Neural cell (in vitro differentiated cells): ENCODE data around the gene SMARCA4. TPM values are rescaled to one million over a fixed set of nuclear protein-coding genes. Genes with fewer than 3 reads are reported as not detected.

Experiments
- H2AFZ ChIP-seq: fragments of 200-600, 300-800 bp; sonication (generic), shearing (Covaris generic); 2 replicates; pipeline ENCODE4 v1.6.0; 2014; ENCODE audit warnings: low read depth, mild to moderate bottlenecking, antibody characterized with exemption, low read length, moderate library complexity
- H3F3A ChIP-seq: fragments of 200-600 bp; shearing (Covaris generic); 2 replicates; pipeline ENCODE4 v1.6.1; 2016; ENCODE audit warnings: mild to moderate bottlenecking, moderate library complexity, mixed read lengths, antibody characterized with exemption, low read length; ENCODE audit not compliant: insufficient read depth, poor library complexity, severe bottlenecking
- H3K27ac ChIP-seq: fragments of 200-600, 300-800 bp; sonication (generic), shearing (Covaris generic); 2 replicates; pipeline ENCODE4 v1.5.1; 2014; ENCODE audit warnings: mild to moderate bottlenecking, low read length, moderate library complexity
- H3K27me3 ChIP-seq: fragments of 300-800, 200-600 bp; sonication (generic), shearing (Covaris generic); 2 replicates; pipeline ENCODE4 v1.6.0; 2014; ENCODE audit warnings: mild to moderate bottlenecking, low read depth, low read length, moderate library complexity; ENCODE audit not compliant: insufficient read depth
- H3K36me3 ChIP-seq: fragments of 300-800, 200-600 bp; sonication (generic), shearing (Covaris generic); 2 replicates; pipeline ENCODE4 v1.5.1; 2014; ENCODE audit warnings: mild to moderate bottlenecking, antibody characterized with exemption, low read length, moderate library complexity; ENCODE audit not compliant: insufficient read depth
- H3K4me2 ChIP-seq: fragments of 300-800, 200-600 bp; sonication (generic), shearing (Covaris generic); 2 replicates; pipeline ENCODE4 v1.6.0; 2014; ENCODE audit warnings: mild to moderate bottlenecking, low read length
- H3K4me3 ChIP-seq: fragments of 300-800, 200-600 bp; sonication (generic), shearing (Covaris generic); 2 replicates; pipeline ENCODE4 v1.5.1; 2014; ENCODE audit warnings: mild to moderate bottlenecking, low read length, moderate library complexity
- H3K79me2 ChIP-seq: fragments of 200-600 bp; shearing (Covaris generic); replicated peaks from 2 replicates; pipeline ENCODE4 v1.6.0; 2014; ENCODE audit warnings: mild to moderate bottlenecking, low read length, moderate library complexity; ENCODE audit not compliant: insufficient read depth
- H3K9ac ChIP-seq: fragments of 300-800, 200-600 bp; sonication (generic), shearing (Covaris generic); 2 replicates; pipeline ENCODE4 v1.6.1; 2016; ENCODE audit warnings: mild to moderate bottlenecking, low read length, mixed read lengths
- H3K9me2 ChIP-seq: fragments of 200-600 bp; shearing (Covaris generic); 2 replicates; pipeline ENCODE4 v1.6.1; 2016; ENCODE audit warnings: mild to moderate bottlenecking, low read length, mixed read lengths; ENCODE audit not compliant: insufficient read depth
- H3K9me3 ChIP-seq: fragments of 200-600, 300-800 bp; sonication (generic), shearing (Covaris generic); 2 replicates; pipeline ENCODE4 v1.6.1; 2016; ENCODE audit warnings: mild to moderate bottlenecking, mixed run types, low read length, moderate library complexity, mixed read lengths
- H4K20me1 ChIP-seq: fragments of 200-600 bp; shearing (Covaris generic); 2 replicates; pipeline ENCODE4 v1.6.1; 2016; ENCODE audit warnings: mild to moderate bottlenecking, mixed run types; ENCODE audit not compliant: insufficient read depth
- EP300 ChIP-seq: fragments of 450-650 bp; conservative IDR thresholded peaks from 2 replicates; pipeline ENCODE4 v1.6.1; 2014; ENCODE audit warnings: antibody characterized with exemption, mild to moderate bottlenecking, moderate library complexity; ENCODE audit not compliant: poor library complexity, severe bottlenecking
- EZH2 ChIP-seq: fragments of 200-600, 300-800 bp; shearing (Covaris generic), sonication (generic); IDR thresholded peaks from 2 replicates; pipeline ENCODE4 v1.6.1; 2014; ENCODE audit warnings: antibody characterized with exemption, low read length, borderline replicate concordance, mild to moderate bottlenecking; ENCODE audit not compliant: insufficient read depth, poor library complexity, severe bottlenecking
- MXI1 ChIP-seq: fragments of 450-650 bp; conservative IDR thresholded peaks from 2 replicates; pipeline ENCODE4 v1.6.1; 2014; ENCODE audit warnings: antibody characterized with exemption, mild to moderate bottlenecking; ENCODE audit not compliant: poor library complexity, severe bottlenecking
- SMC3 ChIP-seq: fragments of 450-650 bp; conservative IDR thresholded peaks from 2 replicates; pipeline ENCODE4 v1.6.1; 2014; ENCODE audit warnings: antibody characterized with exemption, mild to moderate bottlenecking, moderate library complexity; ENCODE audit not compliant: poor library complexity
- TAF1 ChIP-seq: IDR thresholded peaks from 2 replicates; pipeline ENCODE4 v1.6.1; 2012; ENCODE audit warnings: low read depth
- polyA plus RNA-seq: library from polyadenylated mRNA; depleted of rRNA; stranded (reverse); fragments of >200 nt; gene quantifications from 2 replicates; pipeline ENCODE4 v1.2.3, GENCODE V29; 2014
- TF ChIP-seq, protein P1 (sequence below): fragments of 450-650 bp; IDR thresholded peaks from 2 replicates; pipeline ENCODE4 v1.5.1; 2014; ENCODE audit warnings: antibody characterized with exemption, mild to moderate bottlenecking, moderate library complexity; ENCODE audit not compliant: poor library complexity, severe bottlenecking
- TF ChIP-seq, protein P2 (sequence below): IDR thresholded peaks from 2 replicates; pipeline ENCODE4 v1.6.1; 2012; ENCODE audit warnings: borderline replicate concordance

Gene SMARCA4
- polyA plus RNA-seq, 1 donor from 2014 or later, result 97.3 TPM

DNA sequence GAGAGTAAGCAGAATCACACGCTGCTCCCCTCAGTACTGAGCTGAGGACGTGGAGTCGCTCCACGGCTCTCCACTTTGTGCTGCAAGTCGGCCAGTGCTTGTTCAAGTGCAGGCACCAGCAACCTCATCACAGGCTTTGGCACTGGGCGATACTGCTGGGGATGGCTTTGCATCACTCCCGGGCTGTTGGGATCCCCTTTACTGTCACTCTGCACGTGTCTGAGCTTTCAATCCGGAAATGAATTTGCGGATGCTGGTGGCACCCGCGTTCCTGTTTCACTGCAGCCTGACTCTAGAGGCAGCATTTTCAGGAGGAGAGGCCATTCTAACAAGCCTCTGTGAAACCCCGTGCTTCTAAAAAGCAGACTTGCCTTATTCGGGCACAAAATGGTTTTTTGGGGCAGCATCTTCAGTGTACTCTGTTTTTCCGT lies 19.1 kb downstream of the SMARCA4 start:
- H3K79me2 ChIP-seq, result peaks cover 91% of the 10 kb centered on the region
- no peak overlapping the region for H3K27ac ChIP-seq

DNA sequence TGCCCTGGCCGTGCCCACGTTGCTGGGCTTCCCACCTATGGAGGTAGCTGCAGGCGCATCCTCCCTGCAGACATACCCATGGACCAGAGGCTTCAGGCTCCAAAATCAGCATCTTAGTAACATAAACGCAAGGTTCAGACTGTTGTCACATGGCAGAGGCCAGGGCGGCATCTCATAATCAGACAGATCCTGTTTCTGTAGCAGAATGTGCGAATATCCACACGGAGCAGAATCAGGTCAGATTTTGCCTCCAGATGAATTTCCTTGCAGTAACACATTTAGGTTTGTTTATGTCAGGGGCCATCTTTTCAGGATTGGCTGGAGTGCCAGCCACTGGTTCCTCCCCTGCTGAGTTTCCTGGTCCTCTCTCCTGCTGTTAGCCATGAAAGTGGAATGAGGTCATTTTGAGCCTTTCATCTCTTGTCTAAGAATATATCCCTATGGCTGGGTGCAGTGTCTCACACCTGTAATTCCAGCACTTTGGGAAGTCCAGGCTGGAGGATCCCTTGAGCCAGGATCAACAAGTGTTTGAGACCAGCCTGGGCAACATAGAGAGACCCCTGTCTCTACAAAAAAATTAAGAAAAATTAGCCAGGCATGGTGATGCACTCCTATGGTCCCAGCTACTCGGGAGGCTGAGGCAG lies 20.5 kb downstream of the SMARCA4 start:
- Histone ChIP-seq H3K27ac (no peak overlapping the region), H3K79me2 (peaks cover 89% of the 10 kb centered on the region), H2AFZ (no peak overlapping the region), H3K9me2 (no peaks in the 10 kb centered on the region), H3K9me3 (no peaks in the 10 kb centered on the region), H3F3A (no peaks in the 10 kb centered on the region), H3K4me2 (no peak overlapping the region), H3K27me3 (no peaks in the 10 kb centered on the region), H3K36me3 (no peaks in the 10 kb centered on the region), H3K9ac (no peak overlapping the region), H3K4me3 (no peak overlapping the region), H4K20me1 (peaks cover 44% of the 10 kb centered on the region)
- TF ChIP-seq EZH2, result no peak
- TF ChIP-seq TAF1, result no peak
- TF ChIP-seq, protein P1, sequence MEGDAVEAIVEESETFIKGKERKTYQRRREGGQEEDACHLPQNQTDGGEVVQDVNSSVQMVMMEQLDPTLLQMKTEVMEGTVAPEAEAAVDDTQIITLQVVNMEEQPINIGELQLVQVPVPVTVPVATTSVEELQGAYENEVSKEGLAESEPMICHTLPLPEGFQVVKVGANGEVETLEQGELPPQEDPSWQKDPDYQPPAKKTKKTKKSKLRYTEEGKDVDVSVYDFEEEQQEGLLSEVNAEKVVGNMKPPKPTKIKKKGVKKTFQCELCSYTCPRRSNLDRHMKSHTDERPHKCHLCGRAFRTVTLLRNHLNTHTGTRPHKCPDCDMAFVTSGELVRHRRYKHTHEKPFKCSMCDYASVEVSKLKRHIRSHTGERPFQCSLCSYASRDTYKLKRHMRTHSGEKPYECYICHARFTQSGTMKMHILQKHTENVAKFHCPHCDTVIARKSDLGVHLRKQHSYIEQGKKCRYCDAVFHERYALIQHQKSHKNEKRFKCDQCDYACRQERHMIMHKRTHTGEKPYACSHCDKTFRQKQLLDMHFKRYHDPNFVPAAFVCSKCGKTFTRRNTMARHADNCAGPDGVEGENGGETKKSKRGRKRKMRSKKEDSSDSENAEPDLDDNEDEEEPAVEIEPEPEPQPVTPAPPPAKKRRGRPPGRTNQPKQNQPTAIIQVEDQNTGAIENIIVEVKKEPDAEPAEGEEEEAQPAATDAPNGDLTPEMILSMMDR, result no peak
- no peak for TF ChIP-seq SMC3

More for the DNA sequence above, 19.1 kb downstream of the SMARCA4 start:
- no peak overlapping the region for H3K9ac ChIP-seq
- TF ChIP-seq MXI1 (no peak), SMC3 (no peak), EP300 (no peak), EZH2 (no peak)
- TF ChIP-seq, protein P2, sequence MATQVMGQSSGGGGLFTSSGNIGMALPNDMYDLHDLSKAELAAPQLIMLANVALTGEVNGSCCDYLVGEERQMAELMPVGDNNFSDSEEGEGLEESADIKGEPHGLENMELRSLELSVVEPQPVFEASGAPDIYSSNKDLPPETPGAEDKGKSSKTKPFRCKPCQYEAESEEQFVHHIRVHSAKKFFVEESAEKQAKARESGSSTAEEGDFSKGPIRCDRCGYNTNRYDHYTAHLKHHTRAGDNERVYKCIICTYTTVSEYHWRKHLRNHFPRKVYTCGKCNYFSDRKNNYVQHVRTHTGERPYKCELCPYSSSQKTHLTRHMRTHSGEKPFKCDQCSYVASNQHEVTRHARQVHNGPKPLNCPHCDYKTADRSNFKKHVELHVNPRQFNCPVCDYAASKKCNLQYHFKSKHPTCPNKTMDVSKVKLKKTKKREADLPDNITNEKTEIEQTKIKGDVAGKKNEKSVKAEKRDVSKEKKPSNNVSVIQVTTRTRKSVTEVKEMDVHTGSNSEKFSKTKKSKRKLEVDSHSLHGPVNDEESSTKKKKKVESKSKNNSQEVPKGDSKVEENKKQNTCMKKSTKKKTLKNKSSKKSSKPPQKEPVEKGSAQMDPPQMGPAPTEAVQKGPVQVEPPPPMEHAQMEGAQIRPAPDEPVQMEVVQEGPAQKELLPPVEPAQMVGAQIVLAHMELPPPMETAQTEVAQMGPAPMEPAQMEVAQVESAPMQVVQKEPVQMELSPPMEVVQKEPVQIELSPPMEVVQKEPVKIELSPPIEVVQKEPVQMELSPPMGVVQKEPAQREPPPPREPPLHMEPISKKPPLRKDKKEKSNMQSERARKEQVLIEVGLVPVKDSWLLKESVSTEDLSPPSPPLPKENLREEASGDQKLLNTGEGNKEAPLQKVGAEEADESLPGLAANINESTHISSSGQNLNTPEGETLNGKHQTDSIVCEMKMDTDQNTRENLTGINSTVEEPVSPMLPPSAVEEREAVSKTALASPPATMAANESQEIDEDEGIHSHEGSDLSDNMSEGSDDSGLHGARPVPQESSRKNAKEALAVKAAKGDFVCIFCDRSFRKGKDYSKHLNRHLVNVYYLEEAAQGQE, result no peak
- no peak overlapping the region for H3K4me2 ChIP-seq
- H3K4me3 ChIP-seq, result no peak overlapping the region
- H3K9me2 ChIP-seq, result no peaks in the 10 kb centered on the region
- no peaks in the 10 kb centered on the region for H3K36me3 ChIP-seq
- no peaks in the 10 kb centered on the region for H3K27me3 ChIP-seq
- H3F3A ChIP-seq, result no peaks in the 10 kb centered on the region
- no peaks in the 10 kb centered on the region for H3K9me3 ChIP-seq
- H2AFZ ChIP-seq, result no peak overlapping the region
- H4K20me1 ChIP-seq, result peaks cover 43% of the 10 kb centered on the region

DNA sequence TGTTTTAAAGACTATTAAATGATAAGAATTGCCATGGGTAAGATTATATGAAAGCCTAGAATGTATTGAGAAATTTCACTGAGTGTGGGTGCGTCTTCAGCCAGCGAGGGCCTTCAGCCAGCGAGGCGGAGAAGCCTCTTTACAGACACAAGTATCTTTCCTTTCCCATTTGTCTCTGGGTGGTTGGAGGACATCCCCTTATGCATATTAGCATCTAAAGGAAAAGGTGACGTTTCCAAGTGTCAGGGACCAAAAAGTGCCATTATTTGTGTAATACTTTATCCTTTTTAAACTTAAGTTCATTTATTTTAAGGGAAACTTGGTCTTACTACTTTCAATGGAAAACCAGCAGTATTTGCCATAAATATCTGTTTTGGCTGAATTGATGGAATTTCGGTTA lies 22.2 kb downstream of the SMARCA4 start:
- Histone ChIP-seq H3K79me2 (peaks cover 73% of the 10 kb centered on the region), H3K36me3 (no peaks in the 10 kb centered on the region), H3K4me3 (no peak overlapping the region), H2AFZ (no peak overlapping the region), H3F3A (no peaks in the 10 kb centered on the region), H4K20me1 (peaks cover 50% of the 10 kb centered on the region), H3K27ac (no peak overlapping the region), H3K9me2 (no peaks in the 10 kb centered on the region), H3K9ac (no peak overlapping the region), H3K9me3 (no peaks in the 10 kb centered on the region), H3K27me3 (no peaks in the 10 kb centered on the region), H3K4me2 (no peak overlapping the region)
- no peak for TF ChIP-seq EP300
